ENCODE results near the gene HTRA2. TPM values are rescaled to one million over a fixed set of nuclear protein-coding genes. Genes with fewer than 3 reads are reported as not detected.

Gene HTRA2
- total RNA-seq, 1 donor from 2014 or later = 67.7 TPM

GRCh38 chr2:74499940-74500577, 29.7 kb upstream of the HTRA2 start:
- FAIRE-seq (no peak), DNase-seq (ENCODE audit: low read depth) (no peak)
- TF ChIP-seq, protein P1, sequence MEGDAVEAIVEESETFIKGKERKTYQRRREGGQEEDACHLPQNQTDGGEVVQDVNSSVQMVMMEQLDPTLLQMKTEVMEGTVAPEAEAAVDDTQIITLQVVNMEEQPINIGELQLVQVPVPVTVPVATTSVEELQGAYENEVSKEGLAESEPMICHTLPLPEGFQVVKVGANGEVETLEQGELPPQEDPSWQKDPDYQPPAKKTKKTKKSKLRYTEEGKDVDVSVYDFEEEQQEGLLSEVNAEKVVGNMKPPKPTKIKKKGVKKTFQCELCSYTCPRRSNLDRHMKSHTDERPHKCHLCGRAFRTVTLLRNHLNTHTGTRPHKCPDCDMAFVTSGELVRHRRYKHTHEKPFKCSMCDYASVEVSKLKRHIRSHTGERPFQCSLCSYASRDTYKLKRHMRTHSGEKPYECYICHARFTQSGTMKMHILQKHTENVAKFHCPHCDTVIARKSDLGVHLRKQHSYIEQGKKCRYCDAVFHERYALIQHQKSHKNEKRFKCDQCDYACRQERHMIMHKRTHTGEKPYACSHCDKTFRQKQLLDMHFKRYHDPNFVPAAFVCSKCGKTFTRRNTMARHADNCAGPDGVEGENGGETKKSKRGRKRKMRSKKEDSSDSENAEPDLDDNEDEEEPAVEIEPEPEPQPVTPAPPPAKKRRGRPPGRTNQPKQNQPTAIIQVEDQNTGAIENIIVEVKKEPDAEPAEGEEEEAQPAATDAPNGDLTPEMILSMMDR (IDR thresholded peaks at IDR 0.05; ENCODE audit: insufficient read depth, low read length, severe bottlenecking) = no peak
- no peaks in the 10 kb centered on the region for H3K36me3 ChIP-seq (ENCODE audit: control insufficient read depth, insufficient read depth, low read length)
- H3K4me3 ChIP-seq (ENCODE audit: low read depth, low read length) = no peak overlapping the region
- peaks cover 9% of the 10 kb centered on the region for H3K27me3 ChIP-seq (ENCODE audit: control insufficient read depth, insufficient read depth, low read length)

DNA sequence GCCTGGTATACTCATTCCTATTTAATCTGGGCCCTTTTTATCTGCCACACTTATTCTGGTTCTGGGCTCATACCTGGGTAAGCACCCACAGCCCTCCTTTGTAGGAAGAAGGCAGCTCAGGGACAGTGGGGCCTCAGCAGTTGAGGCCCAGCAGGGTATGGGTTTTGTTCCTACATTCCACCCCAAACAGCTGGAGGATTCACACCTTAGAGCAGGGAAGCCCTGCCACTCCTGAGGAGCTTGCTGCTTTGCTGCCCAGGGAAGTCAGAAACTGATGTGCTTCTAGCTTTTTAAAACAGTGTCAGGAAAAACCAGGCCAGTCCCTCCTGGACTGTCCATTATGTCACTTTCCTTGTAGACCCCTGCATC, 29.2 kb upstream of the HTRA2 start:
- no peak for DNase-seq (ENCODE audit: low read depth)
- H3K27me3 ChIP-seq (ENCODE audit: control insufficient read depth, insufficient read depth, low read length) = peaks cover 9% of the 10 kb centered on the region

DNA sequence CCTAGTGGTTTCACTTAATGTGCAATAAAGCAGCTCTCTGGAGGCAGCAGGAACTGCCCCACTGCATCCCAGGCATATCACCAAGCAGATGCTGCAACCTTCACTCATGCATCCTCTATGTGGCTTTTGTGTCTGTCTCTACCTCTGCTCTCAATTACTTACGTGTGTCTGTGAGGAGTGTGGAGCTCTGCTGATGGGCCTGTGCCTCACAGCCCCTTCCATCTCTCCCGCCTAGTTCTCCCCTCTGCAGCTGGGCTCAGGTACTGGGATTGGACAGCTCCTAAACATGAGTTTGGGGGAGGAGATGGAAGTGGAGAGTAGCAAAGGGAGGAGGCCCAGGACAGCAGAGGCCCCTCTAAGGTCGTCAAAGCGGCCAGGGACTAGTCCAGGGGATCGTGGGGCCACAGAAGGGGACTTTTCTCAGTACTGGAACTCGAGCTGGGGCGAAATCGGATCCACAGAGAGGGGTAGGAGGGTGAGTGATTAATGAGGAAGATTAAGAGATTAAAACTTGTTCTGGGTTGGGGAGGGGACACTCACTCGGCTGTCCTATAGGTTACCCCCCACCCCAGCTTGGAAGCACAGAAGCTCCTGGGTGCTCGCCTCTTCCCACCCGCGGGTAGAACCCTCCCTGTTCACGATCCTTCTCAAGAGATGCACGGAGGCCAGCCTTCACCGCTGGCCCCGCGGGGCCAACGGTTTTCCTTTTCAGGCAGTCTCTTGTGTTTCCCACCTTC, 28.2 kb upstream of the HTRA2 start:
- peaks cover 9% of the 10 kb centered on the region for H3K27me3 ChIP-seq (ENCODE audit: control insufficient read depth, insufficient read depth, low read length)
- TF ChIP-seq, protein P1 (IDR thresholded peaks at IDR 0.05; ENCODE audit: insufficient read depth, low read length, severe bottlenecking) = no peak
- no peak for DNase-seq (ENCODE audit: low read depth)
- peaks cover 7% of the 10 kb centered on the region for H3K36me3 ChIP-seq (ENCODE audit: control insufficient read depth, insufficient read depth, low read length)
- no peak for FAIRE-seq
- no peak overlapping the region for H3K4me3 ChIP-seq (ENCODE audit: low read depth, low read length)

More for the DNA sequence above, 29.2 kb upstream of the HTRA2 start:
- no peak for FAIRE-seq
- TF ChIP-seq, protein P1 (IDR thresholded peaks at IDR 0.05; ENCODE audit: insufficient read depth, low read length, severe bottlenecking) = no peak
- Histone ChIP-seq H3K36me3 (ENCODE audit: control insufficient read depth, insufficient read depth, low read length) (peaks cover 3% of the 10 kb centered on the region), H3K4me3 (ENCODE audit: low read depth, low read length) (no peak overlapping the region)

GRCh38 chr2:74502147-74502719, 27.5 kb upstream of the HTRA2 start:
- H3K4me3 ChIP-seq (ENCODE audit: low read depth, low read length) = peak overlapping the region; percentile 54
- FAIRE-seq (no peak), DNase-seq (ENCODE audit: low read depth) (no peak)
- peaks cover 9% of the 10 kb centered on the region for H3K27me3 ChIP-seq (ENCODE audit: control insufficient read depth, insufficient read depth, low read length)
- TF ChIP-seq, protein P1 (IDR thresholded peaks at IDR 0.05; ENCODE audit: insufficient read depth, low read length, severe bottlenecking) = no peak
- peaks cover 7% of the 10 kb centered on the region for H3K36me3 ChIP-seq (ENCODE audit: control insufficient read depth, insufficient read depth, low read length)

DNA sequence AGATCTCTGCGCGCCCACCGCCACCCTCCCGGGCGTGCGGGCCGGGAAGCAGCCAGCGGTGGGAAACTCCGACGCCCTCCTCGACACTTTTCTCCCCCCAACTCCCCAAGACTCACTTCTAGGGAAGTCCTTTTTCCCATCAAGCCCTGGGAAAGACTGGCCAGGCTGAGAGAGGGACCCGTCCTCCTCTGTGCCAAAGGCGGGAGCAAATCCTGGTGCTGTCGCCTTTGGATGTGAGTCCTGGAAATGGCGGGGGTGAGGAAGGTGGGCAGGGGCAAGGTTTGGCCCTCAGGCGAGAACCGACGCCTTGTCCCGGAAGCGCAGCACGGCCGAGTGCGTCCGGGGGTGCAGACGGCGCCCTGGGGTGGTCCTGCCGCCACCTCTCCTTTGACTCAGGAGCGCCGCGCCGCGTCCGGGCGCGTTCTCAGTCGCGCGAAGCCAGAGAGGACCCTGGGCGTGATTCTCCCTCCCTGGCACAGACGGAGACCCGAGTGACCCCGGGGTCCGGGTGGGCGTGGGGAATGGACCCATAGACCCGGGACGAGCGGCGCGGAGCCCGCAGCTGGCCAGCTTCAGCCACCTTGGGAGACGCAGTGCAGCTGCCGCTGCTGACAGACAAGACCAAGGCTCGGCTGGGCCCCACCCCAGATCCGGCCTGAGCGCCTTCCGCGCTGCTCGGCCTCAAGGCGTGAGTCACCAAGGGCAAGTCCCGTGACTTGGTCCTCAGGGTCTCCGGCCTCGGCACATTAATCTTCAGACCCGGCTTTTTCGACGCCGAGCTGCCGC, 26.8 kb upstream of the HTRA2 start:
- H3K27me3 ChIP-seq (ENCODE audit: control insufficient read depth, insufficient read depth, low read length) = peaks cover 9% of the 10 kb centered on the region
- TF ChIP-seq, protein P1 (IDR thresholded peaks at IDR 0.05; ENCODE audit: insufficient read depth, low read length, severe bottlenecking) = peak; percentile 47
- peak overlapping the region; percentile 54 for H3K4me3 ChIP-seq (ENCODE audit: low read depth, low read length)
- FAIRE-seq (no peak), DNase-seq (ENCODE audit: low read depth) (peak; percentile 64)
- H3K36me3 ChIP-seq (ENCODE audit: control insufficient read depth, insufficient read depth, low read length) = peaks cover 7% of the 10 kb centered on the region

All from bronchial epithelial cell (primary cell).